Progenitor cell of endocrine pancreas (in vitro differentiated cells): ENCODE data around the gene SSTR5. TPM values are rescaled to one million over a fixed set of nuclear protein-coding genes. Genes with fewer than 3 reads are reported as not detected.

Source experiments
- DNase-seq: peaks from one replicate; pipeline ENCODE4 v3.0.0; 2021; ENCODE audit warnings: low spot score; ENCODE audit not compliant: unreplicated experiment
- H3K27ac Mint-ChIP-seq: 2 replicates; pipeline ENCODE4 v1.8.0; 2021; ENCODE audit warnings: mild to moderate bottlenecking, moderate library complexity, mixed read lengths
- H3K27me3 Mint-ChIP-seq: 2 replicates; pipeline ENCODE4 v1.8.0; 2021; ENCODE audit warnings: mixed read lengths
- H3K36me3 Mint-ChIP-seq: 2 replicates; pipeline ENCODE4 v1.8.0; 2022; ENCODE audit warnings: mixed read lengths; ENCODE audit not compliant: insufficient read depth
- H3K4me1 Mint-ChIP-seq: 2 replicates; pipeline ENCODE4 v1.8.0; 2021; ENCODE audit warnings: low read depth, mixed read lengths
- H3K4me3 Mint-ChIP-seq: 2 replicates; pipeline ENCODE4 v1.8.0; 2021; ENCODE audit warnings: low read depth, mild to moderate bottlenecking, moderate library complexity, mixed read lengths
- H3K9me3 Mint-ChIP-seq: 2 replicates; pipeline ENCODE4 v1.8.0; 2021; ENCODE audit warnings: low read depth, mixed read lengths
- CTCF ChIP-seq: fragments of 200-600 bp; sonication (generic); IDR thresholded peaks from one replicate; pipeline ENCODE4 v1.5.0; 2021; ENCODE audit warnings: antibody characterized with exemption, mild to moderate bottlenecking; ENCODE audit not compliant: unreplicated experiment
- total RNA-seq: library from RNA; stranded (reverse); gene quantifications from 2 replicates; pipeline ENCODE4 v1.2.1, GENCODE V29; 2021

Gene SSTR5
- total RNA-seq, 1 donor from 2014 or later = 1.4 TPM

DNA sequence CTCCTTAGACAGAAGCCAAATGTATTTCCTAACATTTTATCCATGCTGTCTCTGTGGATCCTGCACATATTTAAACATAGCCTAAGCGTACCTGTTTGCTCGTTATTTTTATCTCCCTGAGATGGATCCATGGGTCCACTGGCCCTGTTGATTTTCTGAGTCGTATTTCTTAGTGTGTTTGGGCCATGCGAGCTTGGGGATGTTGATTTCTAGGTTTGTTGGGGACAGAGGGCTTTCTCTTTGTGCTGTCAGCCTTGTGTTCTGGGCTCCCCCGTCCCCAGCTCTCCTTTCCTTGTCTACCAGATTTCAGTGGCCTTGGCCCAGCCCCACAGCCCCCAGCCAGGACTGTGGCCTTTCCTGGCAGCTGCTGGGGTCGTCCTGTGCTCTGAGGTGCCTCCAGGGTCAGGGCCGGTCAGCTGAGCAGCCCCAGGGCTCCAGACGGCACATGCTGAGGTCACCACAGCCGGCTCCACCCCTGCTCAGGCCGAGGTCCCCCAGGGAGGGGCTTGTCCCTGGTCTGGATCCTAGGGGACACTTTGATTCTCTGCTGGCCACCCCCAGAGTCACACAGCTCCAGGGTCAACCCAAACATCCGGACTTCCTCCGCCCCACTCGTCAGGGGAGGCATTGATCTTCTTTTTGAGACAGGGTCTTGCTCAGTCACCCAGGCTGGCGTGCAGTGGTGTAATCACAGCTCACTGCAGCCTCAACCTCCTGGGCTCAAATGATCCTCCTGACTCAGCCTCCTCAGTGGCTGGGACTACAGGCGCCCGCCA is 4.4 kb downstream of the SSTR5 start:
- no peaks in the 10 kb centered on the region for H3K36me3 Mint-ChIP-seq
- DNase-seq = no peak
- H3K27ac Mint-ChIP-seq = peak overlapping the region; percentile 76
- H3K27me3 Mint-ChIP-seq = peaks cover 11% of the 10 kb centered on the region
- no peak for TF ChIP-seq CTCF
- H3K9me3 Mint-ChIP-seq = no peaks in the 10 kb centered on the region
- H3K4me3 Mint-ChIP-seq = peak overlapping the region; percentile 37
- peaks cover 20% of the 10 kb centered on the region for H3K4me1 Mint-ChIP-seq

- Mint-ChIP-seq H3K4me3 (peak overlapping the region; percentile 55), H3K27ac (peak overlapping the region; percentile 41)
Measured at GRCh38 chr16:1077877-1078578, 5.5 kb downstream of the SSTR5 start.

DNA sequence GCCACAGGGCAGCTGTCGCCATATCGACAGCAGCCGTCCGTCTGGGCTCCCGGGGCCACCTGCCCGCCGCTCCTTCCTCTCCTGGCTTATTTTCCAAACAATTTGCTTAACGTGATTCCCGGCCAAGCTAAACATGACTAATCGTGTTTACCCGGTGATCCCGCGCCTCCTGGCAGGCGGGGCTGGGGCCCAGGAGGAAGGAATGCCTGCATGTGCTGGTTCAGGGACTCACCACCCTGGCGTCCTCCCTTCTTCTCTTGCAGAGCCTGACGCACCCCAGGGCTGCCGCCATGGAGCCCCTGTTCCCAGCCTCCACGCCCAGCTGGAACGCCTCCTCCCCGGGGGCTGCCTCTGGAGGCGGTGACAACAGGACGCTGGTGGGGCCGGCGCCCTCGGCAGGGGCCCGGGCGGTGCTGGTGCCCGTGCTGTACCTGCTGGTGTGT is 6.1 kb downstream of the SSTR5 start:
- Mint-ChIP-seq H3K4me1 (peaks cover 24% of the 10 kb centered on the region), H3K9me3 (no peaks in the 10 kb centered on the region), H3K27ac (no peak overlapping the region), H3K4me3 (peak overlapping the region; percentile 31), H3K27me3 (peaks cover 11% of the 10 kb centered on the region), H3K36me3 (no peaks in the 10 kb centered on the region)
- DNase-seq = no peak
- TF ChIP-seq CTCF = no peak

More at GRCh38 chr16:1077877-1078578, 5.5 kb downstream of the SSTR5 start:
- TF ChIP-seq CTCF = no peak
- Mint-ChIP-seq H3K9me3 (no peaks in the 10 kb centered on the region), H3K27me3 (peaks cover 11% of the 10 kb centered on the region), H3K4me1 (peaks cover 24% of the 10 kb centered on the region), H3K36me3 (no peaks in the 10 kb centered on the region)
- no peak for DNase-seq

DNA sequence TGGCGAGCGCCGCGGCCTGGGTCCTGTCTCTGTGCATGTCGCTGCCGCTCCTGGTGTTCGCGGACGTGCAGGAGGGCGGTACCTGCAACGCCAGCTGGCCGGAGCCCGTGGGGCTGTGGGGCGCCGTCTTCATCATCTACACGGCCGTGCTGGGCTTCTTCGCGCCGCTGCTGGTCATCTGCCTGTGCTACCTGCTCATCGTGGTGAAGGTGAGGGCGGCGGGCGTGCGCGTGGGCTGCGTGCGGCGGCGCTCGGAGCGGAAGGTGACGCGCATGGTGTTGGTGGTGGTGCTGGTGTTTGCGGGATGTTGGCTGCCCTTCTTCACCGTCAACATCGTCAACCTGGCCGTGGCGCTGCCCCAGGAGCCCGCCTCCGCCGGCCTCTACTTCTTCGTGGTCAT is 6.8 kb downstream of the SSTR5 start:
- H3K27ac Mint-ChIP-seq = no peak overlapping the region
- H3K36me3 Mint-ChIP-seq = no peaks in the 10 kb centered on the region

More for the DNA sequence above, 6.8 kb downstream of the SSTR5 start:
- peaks cover 24% of the 10 kb centered on the region for H3K4me1 Mint-ChIP-seq
- H3K27me3 Mint-ChIP-seq = peaks cover 11% of the 10 kb centered on the region
- H3K9me3 Mint-ChIP-seq = no peaks in the 10 kb centered on the region
- no peak overlapping the region for H3K4me3 Mint-ChIP-seq
- no peak for TF ChIP-seq CTCF
- no peak for DNase-seq
